Karpas-422 (cell line): ENCODE measurements around the gene REX1BD. TPM values are rescaled to one million over a fixed set of nuclear protein-coding genes. Genes with fewer than 3 reads are reported as not detected.

Experiments used
- DNase-seq: peaks from one replicate; pipeline ENCODE4 v3.0.0-alpha.2; 2015
- H2AFZ ChIP-seq: fragments of 200-600 bp; sonication (generic); 2 replicates; pipeline ENCODE4 v1.6.1; 2014; ENCODE audit warnings: antibody characterized with exemption, low read length, mixed read lengths
- H3K27ac ChIP-seq: fragments of 200-600 bp; sonication (generic); 2 replicates; pipeline ENCODE4 v1.5.1; 2014; ENCODE audit warnings: mild to moderate bottlenecking, low read length, moderate library complexity
- H3K27me3 ChIP-seq: fragments of 200-600 bp; sonication (generic); 2 replicates; pipeline ENCODE4 v1.6.1; 2014; ENCODE audit warnings: low read length, mixed read lengths
- H3K36me3 ChIP-seq: fragments of 200-600 bp; sonication (generic); 2 replicates; pipeline ENCODE4 v1.6.1; 2014; ENCODE audit warnings: low read length, mixed read lengths; ENCODE audit not compliant: insufficient read depth
- H3K4me1 ChIP-seq: fragments of 200-600 bp; sonication (generic); 2 replicates; pipeline ENCODE4 v1.6.1; 2014; ENCODE audit warnings: mild to moderate bottlenecking, low read length, mixed read lengths
- H3K4me2 ChIP-seq: fragments of 200-600 bp; sonication (generic); 2 replicates; pipeline ENCODE4 v1.6.1; 2014; ENCODE audit warnings: low read length, low read depth, mild to moderate bottlenecking; ENCODE audit not compliant: poor library complexity, severe bottlenecking
- H3K4me3 ChIP-seq: fragments of 200-600 bp; sonication (generic); 2 replicates; pipeline ENCODE4 v1.5.1; 2014; ENCODE audit warnings: mild to moderate bottlenecking, antibody characterized with exemption, low read length, mixed read lengths
- H3K79me2 ChIP-seq: fragments of 200-600 bp; sonication (generic); 2 replicates; pipeline ENCODE4 v1.6.1; 2014; ENCODE audit warnings: mild to moderate bottlenecking, low read length, mixed read lengths
- H3K9ac ChIP-seq: fragments of 200-600 bp; sonication (generic); 2 replicates; pipeline ENCODE4 v1.6.0; 2014; ENCODE audit warnings: low read length
- H3K9me2 ChIP-seq: fragments of 200-600 bp; sonication (generic), shearing (Covaris generic); replicated peaks from 2 replicates; pipeline ENCODE4 v1.6.0; 2014; ENCODE audit warnings: mild to moderate bottlenecking, low read length, moderate library complexity; ENCODE audit not compliant: insufficient read depth
- H3K9me3 ChIP-seq: fragments of 300-700, 200-600 bp; sonication (generic); 2 replicates; pipeline ENCODE4 v1.6.1; 2014; ENCODE audit warnings: low read length, mixed read lengths
- H4K20me1 ChIP-seq: fragments of 200-600 bp; sonication (generic); 2 replicates; pipeline ENCODE4 v1.6.1; 2014; ENCODE audit warnings: mild to moderate bottlenecking, antibody characterized with exemption, low read length, low read depth; ENCODE audit not compliant: insufficient read depth
- total RNA-seq: library from RNA; depleted of rRNA; stranded (reverse); fragments of >200 nt; shearing (Covaris generic); gene quantifications from 2 replicates; pipeline ENCODE4 v1.2.3, GENCODE V29; 2014; ENCODE audit warnings: low replicate concordance

The REX1BD gene
- total RNA-seq, 1 experiment from 2014 or later, result 45.7 TPM

- no peak overlapping the region for H3K4me2 ChIP-seq
- no peak overlapping the region for H3K4me3 ChIP-seq
- H3K36me3 ChIP-seq, result peaks cover 27% of the 10 kb centered on the region
Observed at GRCh38 chr19:18568367-18568766, 20.2 kb upstream of the REX1BD start.

GRCh38 chr19:18571564-18572344 lies 16.8 kb upstream of the REX1BD start, which contains the start of gene UBA52:
Gene UBA52 (plus strand): TSS chr19:18571857. CDS start chr19:18573301, 1,444 bp downstream.
- peak within 1 kb of the TSS; percentile 96 for H3K4me3 ChIP-seq
- no peaks in the 10 kb centered on the region for H3K27me3 ChIP-seq
- peaks cover 46% of the 10 kb centered on the region for H3K36me3 ChIP-seq
- no peak within 1 kb of the TSS for H2AFZ ChIP-seq
- H3K27ac ChIP-seq, result peak within 1 kb of the TSS; percentile 41
- DNase-seq, result peak; percentile 99
- H3K9me3 ChIP-seq, result no peaks in the 10 kb centered on the region
- peaks cover 32% of the 10 kb centered on the region for H4K20me1 ChIP-seq
- H3K4me2 ChIP-seq, result peak within 1 kb of the TSS; percentile 92
- peak within 1 kb of the TSS; percentile 95 for H3K9ac ChIP-seq
- peaks cover 19% of the 10 kb centered on the region for H3K4me1 ChIP-seq
- H3K9me2 ChIP-seq, result no peaks in the 10 kb centered on the region
- peaks cover 19% of the 10 kb centered on the region for H3K79me2 ChIP-seq

More at GRCh38 chr19:18568367-18568766, 20.2 kb upstream of the REX1BD start:
- H2AFZ ChIP-seq, result no peak overlapping the region
- H3K9me3 ChIP-seq, result no peaks in the 10 kb centered on the region
- peaks cover 16% of the 10 kb centered on the region for H4K20me1 ChIP-seq
- no peak overlapping the region for H3K9ac ChIP-seq
- H3K4me1 ChIP-seq, result peaks cover 17% of the 10 kb centered on the region
- no peaks in the 10 kb centered on the region for H3K27me3 ChIP-seq
- no peaks in the 10 kb centered on the region for H3K9me2 ChIP-seq
- no peak for DNase-seq
- H3K79me2 ChIP-seq, result peaks cover 16% of the 10 kb centered on the region
- no peak overlapping the region for H3K27ac ChIP-seq

- peaks cover 19% of the 10 kb centered on the region for H3K4me1 ChIP-seq
- H3K79me2 ChIP-seq, result peaks cover 19% of the 10 kb centered on the region
- peaks cover 26% of the 10 kb centered on the region for H3K36me3 ChIP-seq
Observed at GRCh38 chr19:18574691-18575291, 13.8 kb upstream of the REX1BD start.

GRCh38 chr19:18576383-18576782 lies 12.2 kb upstream of the REX1BD start:
- Histone ChIP-seq H2AFZ (no peak overlapping the region), H3K9me3 (no peaks in the 10 kb centered on the region), H3K9me2 (no peaks in the 10 kb centered on the region), H3K79me2 (peaks cover 19% of the 10 kb centered on the region), H3K9ac (no peak overlapping the region), H3K36me3 (peaks cover 26% of the 10 kb centered on the region), H3K27ac (no peak overlapping the region), H4K20me1 (peaks cover 32% of the 10 kb centered on the region), H3K27me3 (no peaks in the 10 kb centered on the region), H3K4me2 (no peak overlapping the region), H3K4me1 (peaks cover 13% of the 10 kb centered on the region), H3K4me3 (no peak overlapping the region)
- DNase-seq, result peak; percentile 38

More at GRCh38 chr19:18574691-18575291, 13.8 kb upstream of the REX1BD start:
- Histone ChIP-seq H3K9ac (no peak overlapping the region), H3K9me2 (no peaks in the 10 kb centered on the region), H3K27me3 (no peaks in the 10 kb centered on the region), H3K9me3 (no peaks in the 10 kb centered on the region), H4K20me1 (peaks cover 32% of the 10 kb centered on the region), H3K4me3 (no peak overlapping the region), H3K4me2 (no peak overlapping the region), H2AFZ (no peak overlapping the region), H3K27ac (no peak overlapping the region)
- DNase-seq, result no peak

GRCh38 chr19:18577365-18577914 lies 11.2 kb upstream of the REX1BD start:
- H3K79me2 ChIP-seq, result peaks cover 12% of the 10 kb centered on the region
- no peak overlapping the region for H2AFZ ChIP-seq
- DNase-seq, result no peak
- no peaks in the 10 kb centered on the region for H3K9me2 ChIP-seq
- H3K4me3 ChIP-seq, result no peak overlapping the region
- H3K4me1 ChIP-seq, result peaks cover 12% of the 10 kb centered on the region
- peaks cover 26% of the 10 kb centered on the region for H4K20me1 ChIP-seq
- no peak overlapping the region for H3K27ac ChIP-seq
- no peak overlapping the region for H3K4me2 ChIP-seq
- peaks cover 26% of the 10 kb centered on the region for H3K36me3 ChIP-seq
- no peak overlapping the region for H3K9ac ChIP-seq
- H3K9me3 ChIP-seq, result no peaks in the 10 kb centered on the region
- H3K27me3 ChIP-seq, result no peaks in the 10 kb centered on the region

GRCh38 chr19:18580311-18580710 lies 8.3 kb upstream of the REX1BD start:
- no peaks in the 10 kb centered on the region for H3K9me3 ChIP-seq
- H3K79me2 ChIP-seq, result no peaks in the 10 kb centered on the region
- no peaks in the 10 kb centered on the region for H3K27me3 ChIP-seq
- no peak overlapping the region for H3K4me2 ChIP-seq
- peaks cover 1% of the 10 kb centered on the region; the same call in 1 of the 2 replicates for H3K36me3 ChIP-seq
- H4K20me1 ChIP-seq, result peaks cover 7% of the 10 kb centered on the region; the same call in 1 of the 2 replicates
- no peak overlapping the region for H2AFZ ChIP-seq
- H3K27ac ChIP-seq, result no peak overlapping the region
- H3K9ac ChIP-seq, result no peak overlapping the region
- no peak for DNase-seq
- no peaks in the 10 kb centered on the region for H3K9me2 ChIP-seq
- no peak overlapping the region for H3K4me3 ChIP-seq
- no peaks in the 10 kb centered on the region for H3K4me1 ChIP-seq

- H3K4me2 ChIP-seq, result no peak overlapping the region
- peak; percentile 65 for DNase-seq
- no peak overlapping the region for H3K27ac ChIP-seq
Observed at GRCh38 chr19:18586306-18586705, 2.3 kb upstream of the REX1BD start.

GRCh38 chr19:18587561-18587960 lies 1.0 kb upstream of the REX1BD start:
- Histone ChIP-seq H3K9ac (peak overlapping the region; percentile 90), H3K4me3 (peak overlapping the region; percentile 84; the same call in 1 of the 2 replicates), H4K20me1 (no peaks in the 10 kb centered on the region), H2AFZ (no peak overlapping the region), H3K9me3 (no peaks in the 10 kb centered on the region), H3K27me3 (no peaks in the 10 kb centered on the region), H3K27ac (no peak overlapping the region), H3K4me2 (peak overlapping the region; percentile 96), H3K36me3 (no peaks in the 10 kb centered on the region), H3K4me1 (peaks cover 28% of the 10 kb centered on the region), H3K79me2 (no peaks in the 10 kb centered on the region), H3K9me2 (no peaks in the 10 kb centered on the region)
- no peak for DNase-seq

More at GRCh38 chr19:18586306-18586705, 2.3 kb upstream of the REX1BD start:
- Histone ChIP-seq H3K27me3 (no peaks in the 10 kb centered on the region), H2AFZ (no peak overlapping the region), H3K9me2 (no peaks in the 10 kb centered on the region), H3K36me3 (no peaks in the 10 kb centered on the region), H4K20me1 (no peaks in the 10 kb centered on the region), H3K9ac (no peak overlapping the region), H3K4me1 (peaks cover 28% of the 10 kb centered on the region), H3K4me3 (no peak overlapping the region), H3K9me3 (no peaks in the 10 kb centered on the region), H3K79me2 (no peaks in the 10 kb centered on the region)
